Prostate gland (tissue), 2 donors: Measurements from ENCODE around the gene CCDC149. TPM values are rescaled to one million over a fixed set of nuclear protein-coding genes. Genes with fewer than 3 reads are reported as not detected.
"Not testable (repeated sequence)": the region's sequence is repeated elsewhere in the genome, so short reads cannot be mapped to it uniquely, and the experiment has no call there.

Source experiments
- DNase-seq: peaks from one replicate; pipeline ENCODE4 v3.0.0-alpha.2; 2019; ENCODE audit warnings: low spot score
- H3K27ac ChIP-seq, 2 donors: fragments of 200-600 bp; sonication (generic); 2 replicates each; pipeline ENCODE4 v1.5.1; 2017 to 2019
- H3K27me3 ChIP-seq: fragments of 200-600 bp; sonication (generic); replicated peaks from 2 replicates; pipeline ENCODE4 v1.5.1; 2019; ENCODE audit not compliant: insufficient read depth
- H3K36me3 ChIP-seq, 2 donors: fragments of 200-600 bp; sonication (generic); 1 replicate in 1 of 2; 2 replicates in 1 of 2; pipeline versions ENCODE4 v1.5.1 to v1.8.1; 2017 to 2019
- H3K4me1 ChIP-seq: fragments of 200-600 bp; sonication (generic); replicated peaks from 2 replicates; pipeline ENCODE4 v1.5.1; 2019
- H3K4me3 ChIP-seq, 2 donors: fragments of 200-600 bp; sonication (generic); 2 replicates each; pipeline ENCODE4 v1.5.1; 2017 to 2019
- H3K9me3 ChIP-seq: fragments of 200-600 bp; sonication (generic); 2 replicates; pipeline ENCODE4 v1.5.1; 2017
- POLR2A ChIP-seq: fragments of 450-650 bp; IDR thresholded peaks from one replicate; pipeline ENCODE4 v1.6.1; 2016; ENCODE audit warnings: antibody characterized with exemption, mild to moderate bottlenecking
- POLR2AphosphoS5 ChIP-seq: sonication (generic); formaldehyde crosslinking; IDR thresholded peaks from one replicate; pipeline ENCODE4 v1.6.1; 2017; ENCODE audit warnings: antibody characterized with exemption
- WGBS: methylation state at CpG from one replicate; pipeline ENCODE4 v1.1.5; 2018; 5-methylcytosine and 5-hydroxymethylcytosine counted together
- intact Hi-C: fragments of 100-400 bp; cut with DNase I; formaldehyde crosslinking; loops from one replicate; pipeline ENCODE4 v1.14.2; 2022
- total RNA-seq, 2 donors: library from RNA; depleted of rRNA; stranded (reverse); fragments of >200 nt; gene quantifications; one replicate each; pipeline ENCODE4 v1.1.0, GENCODE V29; 2016
- TF ChIP-seq, protein P1 (sequence below), 4 experiments: fragments of 200-600 bp in 2 of 4; fragments of 450-650 bp in 2 of 4; sonication (generic) in 2 of 4; IDR thresholded peaks; 1 replicate in 3 of 4; 2 replicates in 1 of 4; pipeline ENCODE4 v1.5.1; 2016 to 2019; ENCODE audit warnings: antibody characterized with exemption in 4 of 4, mild to moderate bottlenecking in 2 of 4, moderate library complexity in 2 of 4

Gene CCDC149
- total RNA-seq, 2 donors from 2014 or later = 14.0 to 19.6 TPM

DNA sequence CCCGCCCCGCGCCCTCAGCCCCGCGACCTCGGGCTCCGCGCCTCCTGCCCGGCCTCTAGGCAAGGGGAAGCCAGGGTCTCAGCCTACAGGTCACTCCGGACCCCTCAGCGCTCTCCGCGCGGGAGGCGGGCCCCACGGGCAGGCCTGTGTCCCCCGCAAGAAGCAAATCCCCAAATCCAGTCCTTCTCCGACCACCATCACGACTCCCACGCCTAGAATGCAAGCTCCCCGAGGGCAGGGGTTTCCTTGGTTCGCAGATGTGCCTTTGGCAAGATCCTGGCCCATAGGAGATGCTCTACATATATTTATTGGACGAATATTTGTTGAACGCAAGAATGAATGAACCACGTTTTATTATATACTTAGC, 260 bp upstream of the CCDC149 start:
- Histone ChIP-seq H3K27me3 (no peaks in the 10 kb centered on the region), H3K27ac (peak overlapping the region; percentile 90 to 94), H3K4me1 (no peaks in the 10 kb centered on the region), H3K36me3 (peaks cover 0 to 8% of the 10 kb centered on the region in 2 donors), H3K4me3 (peak overlapping the region; percentile 65 to 67), H3K9me3 (no peaks in the 10 kb centered on the region)
- TF ChIP-seq, protein P1, sequence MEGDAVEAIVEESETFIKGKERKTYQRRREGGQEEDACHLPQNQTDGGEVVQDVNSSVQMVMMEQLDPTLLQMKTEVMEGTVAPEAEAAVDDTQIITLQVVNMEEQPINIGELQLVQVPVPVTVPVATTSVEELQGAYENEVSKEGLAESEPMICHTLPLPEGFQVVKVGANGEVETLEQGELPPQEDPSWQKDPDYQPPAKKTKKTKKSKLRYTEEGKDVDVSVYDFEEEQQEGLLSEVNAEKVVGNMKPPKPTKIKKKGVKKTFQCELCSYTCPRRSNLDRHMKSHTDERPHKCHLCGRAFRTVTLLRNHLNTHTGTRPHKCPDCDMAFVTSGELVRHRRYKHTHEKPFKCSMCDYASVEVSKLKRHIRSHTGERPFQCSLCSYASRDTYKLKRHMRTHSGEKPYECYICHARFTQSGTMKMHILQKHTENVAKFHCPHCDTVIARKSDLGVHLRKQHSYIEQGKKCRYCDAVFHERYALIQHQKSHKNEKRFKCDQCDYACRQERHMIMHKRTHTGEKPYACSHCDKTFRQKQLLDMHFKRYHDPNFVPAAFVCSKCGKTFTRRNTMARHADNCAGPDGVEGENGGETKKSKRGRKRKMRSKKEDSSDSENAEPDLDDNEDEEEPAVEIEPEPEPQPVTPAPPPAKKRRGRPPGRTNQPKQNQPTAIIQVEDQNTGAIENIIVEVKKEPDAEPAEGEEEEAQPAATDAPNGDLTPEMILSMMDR (IDR thresholded peaks at IDR 0.05) = no peak
- TF ChIP-seq POLR2A (no peak), POLR2AphosphoS5 (no peak)
- intact Hi-C loops = loop anchor here (2.0 to 10.0 kb wide), 5 partner anchors 56 to 454 kb away; partner anchors contain the start of genes DHX15 and SOD3
- 22% methylated on average over 21 of the region's 25 CpGs for WGBS
- DNase-seq = no peak

DNA sequence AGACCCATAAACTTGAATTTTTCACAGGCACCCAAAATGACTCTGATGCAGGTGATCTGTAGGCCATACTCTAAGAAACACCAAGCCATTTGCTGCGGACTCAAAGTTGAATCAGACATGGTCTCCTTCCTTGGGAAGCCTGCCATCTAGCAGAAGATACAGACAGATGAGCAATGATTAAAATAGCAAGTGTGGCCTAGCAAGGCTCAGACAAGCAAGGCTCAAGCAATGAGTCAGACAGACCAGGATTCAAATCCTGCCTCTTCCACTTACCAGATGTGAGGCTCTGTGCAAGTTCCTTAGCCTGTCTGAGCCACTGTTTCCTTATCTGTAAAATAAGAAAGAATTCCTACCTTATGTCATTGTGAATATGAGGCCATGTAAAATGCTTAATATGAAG, 2.3 kb downstream of the CCDC149 start:
- intact Hi-C loops = loop anchor here (5.0 to 10.0 kb wide), 4 partner anchors 113 to 457 kb away; partner anchors contain the start of genes DHX15 and SOD3
- no peaks in the 10 kb centered on the region for H3K4me1 ChIP-seq
- H3K9me3 ChIP-seq = no peaks in the 10 kb centered on the region
- H3K27ac ChIP-seq = no peak overlapping the region
- TF ChIP-seq, protein P1 (IDR thresholded peaks at IDR 0.05) = no peak
- TF ChIP-seq POLR2AphosphoS5 (no peak), POLR2A (no peak)
- peaks cover 0 to 8% of the 10 kb centered on the region in 2 donors for H3K36me3 ChIP-seq
- no peaks in the 10 kb centered on the region for H3K27me3 ChIP-seq
- WGBS = 100% methylated on average over 1 of the region's 1 CpG
- no peak for DNase-seq
- H3K4me3 ChIP-seq = no peak overlapping the region

DNA sequence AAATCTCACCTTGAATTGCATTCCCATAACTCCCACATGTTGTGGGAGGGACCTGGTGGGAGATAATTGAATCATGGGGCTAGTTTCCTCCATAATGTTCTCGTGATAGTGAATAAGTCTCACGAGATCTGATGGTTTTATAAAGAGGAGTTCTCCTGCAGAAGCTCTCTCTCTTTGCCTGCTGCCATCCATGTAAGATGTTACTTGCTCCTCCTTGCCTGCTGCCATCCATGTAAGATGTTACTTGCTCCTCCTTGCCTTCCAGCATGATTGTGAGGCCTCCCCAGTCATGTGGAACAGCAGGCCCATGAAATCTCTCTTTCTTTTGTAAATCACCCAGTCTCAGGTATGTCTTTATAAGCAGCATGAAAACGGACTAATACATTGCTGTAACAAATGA, 3.2 kb downstream of the CCDC149 start:
- not testable (repeated sequence) for H3K9me3 ChIP-seq, H3K36me3 ChIP-seq, DNase-seq, H3K27ac ChIP-seq, H3K27me3 ChIP-seq, H3K4me3 ChIP-seq, H3K4me1 ChIP-seq
- intact Hi-C loops = loop anchor here (5.0 to 10.0 kb wide), 4 partner anchors 112 to 458 kb away; partner anchors contain the start of genes DHX15 and SOD3
- WGBS = 95% methylated on average over 3 of the region's 3 CpGs

DNA sequence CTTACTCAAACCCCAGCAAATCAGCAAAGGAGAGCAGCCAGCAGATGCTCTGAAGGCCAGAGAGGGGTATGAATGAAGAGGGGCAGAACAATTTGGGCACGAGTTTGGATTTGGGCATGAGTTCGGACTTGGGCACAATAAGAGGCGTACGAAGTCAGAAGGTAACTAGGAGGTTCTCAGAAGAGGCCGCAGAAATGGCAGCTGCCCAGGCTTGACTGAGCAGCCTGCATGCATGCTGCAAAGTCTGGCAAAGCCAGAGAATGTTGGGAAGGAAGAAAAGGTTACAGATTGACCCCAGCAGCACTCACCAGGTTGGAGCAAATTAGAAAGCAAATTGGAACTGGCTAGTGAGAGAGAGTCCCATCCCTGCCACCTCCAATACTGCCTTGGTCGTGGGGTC, 15.2 kb downstream of the CCDC149 start:
- Histone ChIP-seq H3K27me3 (no peaks in the 10 kb centered on the region), H3K36me3 (no peaks in the 10 kb centered on the region), H3K4me3 (no peak overlapping the region), H3K27ac (no peak overlapping the region), H3K9me3 (no peaks in the 10 kb centered on the region), H3K4me1 (no peaks in the 10 kb centered on the region)
- intact Hi-C loops = no loop called here
- no peak for DNase-seq
- TF ChIP-seq, protein P1 (IDR thresholded peaks at IDR 0.05) = no peak
- TF ChIP-seq POLR2AphosphoS5 (no peak), POLR2A (no peak)
- 82% methylated on average over 6 of the region's 6 CpGs for WGBS

DNA sequence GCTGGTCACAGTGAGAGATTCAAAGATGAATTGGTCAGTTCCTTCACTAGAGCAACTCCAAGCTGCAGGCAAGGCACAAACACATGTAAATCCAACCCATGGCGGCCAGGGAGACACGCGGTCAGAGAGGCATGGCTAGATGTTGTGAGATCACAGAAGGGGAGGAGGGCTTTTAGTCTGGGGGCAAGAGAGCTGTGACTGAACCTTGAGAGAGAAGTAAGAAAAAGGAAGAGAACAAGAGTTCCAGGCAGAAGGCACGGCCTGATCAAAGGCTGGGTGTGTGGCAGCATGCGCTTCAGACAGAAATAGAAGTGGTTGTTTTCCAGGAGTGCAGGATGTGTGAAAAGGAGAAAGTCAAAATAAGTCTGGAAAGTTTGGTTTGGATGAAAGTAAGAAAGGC, 15.9 kb downstream of the CCDC149 start:
- H3K27ac ChIP-seq = no peak overlapping the region
- no peaks in the 10 kb centered on the region for H3K9me3 ChIP-seq
- no peak overlapping the region for H3K4me3 ChIP-seq
- DNase-seq = no peak
- WGBS = 83% methylated on average over 5 of the region's 5 CpGs
- intact Hi-C loops = no loop called here
- H3K4me1 ChIP-seq = no peaks in the 10 kb centered on the region
- no peaks in the 10 kb centered on the region for H3K36me3 ChIP-seq
- TF ChIP-seq POLR2A = no peak
- no peak for TF ChIP-seq POLR2AphosphoS5
- TF ChIP-seq, protein P1 (IDR thresholded peaks at IDR 0.05) = no peak
- H3K27me3 ChIP-seq = no peaks in the 10 kb centered on the region
